GM21529 (cell line): Measurements from ENCODE around the gene TBC1D2B.
"Not testable (repeated sequence)": the region's sequence is repeated elsewhere in the genome, so short reads cannot be mapped to it uniquely, and the experiment has no call there.

Experiments
- ATAC-seq: cut with Tn5 transposase; IDR thresholded peaks from one replicate; pipeline ENCODE4 v1.9.1; 2021; ENCODE audit not compliant: unreplicated experiment

TBC1D2B gene

GRCh38 chr15:77978759-77979145 is 98.8 kb downstream of the TBC1D2B start:
- ATAC-seq = not testable (repeated sequence)

DNA sequence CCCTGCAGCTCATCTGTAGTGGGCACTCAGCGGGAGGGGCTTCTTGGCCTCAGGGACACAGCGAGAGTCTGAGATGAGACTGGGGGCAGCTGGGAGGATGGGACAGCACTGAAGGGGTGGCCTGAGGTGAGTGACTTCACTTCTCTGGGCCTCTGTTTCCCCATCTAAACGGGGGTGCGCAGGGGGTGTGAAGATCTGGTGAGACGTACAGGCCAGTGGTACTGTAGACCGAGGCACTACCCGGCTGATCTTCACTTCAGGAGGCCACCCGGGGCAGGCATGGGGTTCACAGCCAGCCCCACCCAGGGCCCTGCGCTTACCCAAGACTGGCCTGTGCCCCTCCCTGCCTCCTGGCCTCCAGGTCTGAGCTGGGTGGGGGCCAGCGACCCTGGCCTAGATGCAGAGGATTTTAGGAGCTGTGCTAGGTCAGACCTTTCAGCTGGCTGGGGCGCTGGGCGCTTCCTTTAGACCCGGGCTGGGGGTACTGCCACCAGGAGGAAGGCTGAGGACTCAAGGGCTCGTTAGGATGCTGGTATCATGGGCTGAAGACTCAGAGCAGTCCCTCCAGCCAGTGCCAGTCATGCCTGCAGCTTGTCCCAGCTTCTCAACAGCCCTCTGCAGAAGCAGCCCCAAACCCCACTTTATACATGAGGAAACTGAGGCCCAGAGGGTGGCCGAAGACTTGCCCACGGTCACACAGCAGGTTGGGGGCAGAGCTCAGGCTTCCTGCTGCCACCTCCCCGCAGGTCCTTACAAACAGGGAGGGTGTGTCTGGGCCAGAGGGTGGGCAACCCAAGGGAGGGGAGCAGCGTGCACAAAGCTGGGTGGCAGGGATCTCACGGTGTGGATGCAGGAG is 99.4 kb downstream of the TBC1D2B start:
- ATAC-seq = not testable (repeated sequence)

DNA sequence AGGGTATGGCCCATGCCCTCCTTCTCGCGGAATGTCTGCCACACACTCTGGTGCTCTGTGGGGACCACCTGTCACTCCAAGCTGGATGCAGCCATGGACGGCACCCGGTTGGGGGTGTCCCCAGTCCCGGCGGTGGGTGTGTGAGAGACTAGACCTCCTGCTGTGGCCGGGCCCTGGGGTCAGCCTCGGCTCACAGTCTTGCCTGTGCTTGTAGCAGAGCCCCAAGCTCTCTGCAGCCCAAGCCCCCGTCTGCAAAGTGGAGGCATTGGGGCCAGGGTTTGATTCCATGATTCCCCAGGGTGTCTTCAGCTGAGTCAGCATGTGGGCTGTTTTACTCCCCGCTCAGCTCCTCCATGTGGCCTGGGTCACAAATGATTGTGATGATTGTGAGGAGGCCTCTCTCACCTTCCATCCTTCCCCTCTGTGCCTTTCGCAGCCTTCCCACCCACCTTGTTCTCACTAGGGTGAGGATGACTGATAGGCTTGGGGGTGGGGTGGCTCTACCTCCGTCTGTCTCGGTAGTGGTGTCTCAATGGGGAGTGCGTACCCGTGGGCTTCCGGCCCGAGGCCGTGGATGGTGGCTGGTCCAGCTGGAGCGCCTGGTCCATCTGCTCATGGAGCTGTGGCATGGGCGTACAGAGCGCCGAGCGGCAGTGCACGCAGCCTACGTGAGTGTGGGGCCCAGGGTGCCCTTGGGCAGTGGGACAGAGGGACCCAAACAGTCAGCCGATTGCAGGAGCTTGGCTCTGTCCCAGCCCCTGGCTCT is 100.6 kb downstream of the TBC1D2B start:
- ATAC-seq = not testable (repeated sequence)

DNA sequence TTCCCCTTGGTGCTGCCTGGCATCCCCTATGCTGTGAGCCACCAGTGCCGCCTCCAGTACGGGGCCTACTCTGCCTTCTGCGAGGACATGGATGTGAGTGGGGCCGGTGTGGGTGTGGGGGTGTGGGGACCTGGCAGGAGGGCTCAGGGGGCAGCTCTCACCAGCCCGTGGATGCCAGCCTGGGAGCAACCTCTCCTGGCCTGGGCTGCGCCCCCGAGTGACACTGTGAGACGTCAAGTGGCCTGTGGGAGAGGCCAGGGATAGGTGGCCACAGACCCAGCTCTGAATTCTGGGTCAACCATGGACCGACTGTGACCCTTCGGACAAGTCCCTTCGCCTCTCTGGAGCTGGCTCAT is 101.4 kb downstream of the TBC1D2B start:
- ATAC-seq = not testable (repeated sequence)

DNA sequence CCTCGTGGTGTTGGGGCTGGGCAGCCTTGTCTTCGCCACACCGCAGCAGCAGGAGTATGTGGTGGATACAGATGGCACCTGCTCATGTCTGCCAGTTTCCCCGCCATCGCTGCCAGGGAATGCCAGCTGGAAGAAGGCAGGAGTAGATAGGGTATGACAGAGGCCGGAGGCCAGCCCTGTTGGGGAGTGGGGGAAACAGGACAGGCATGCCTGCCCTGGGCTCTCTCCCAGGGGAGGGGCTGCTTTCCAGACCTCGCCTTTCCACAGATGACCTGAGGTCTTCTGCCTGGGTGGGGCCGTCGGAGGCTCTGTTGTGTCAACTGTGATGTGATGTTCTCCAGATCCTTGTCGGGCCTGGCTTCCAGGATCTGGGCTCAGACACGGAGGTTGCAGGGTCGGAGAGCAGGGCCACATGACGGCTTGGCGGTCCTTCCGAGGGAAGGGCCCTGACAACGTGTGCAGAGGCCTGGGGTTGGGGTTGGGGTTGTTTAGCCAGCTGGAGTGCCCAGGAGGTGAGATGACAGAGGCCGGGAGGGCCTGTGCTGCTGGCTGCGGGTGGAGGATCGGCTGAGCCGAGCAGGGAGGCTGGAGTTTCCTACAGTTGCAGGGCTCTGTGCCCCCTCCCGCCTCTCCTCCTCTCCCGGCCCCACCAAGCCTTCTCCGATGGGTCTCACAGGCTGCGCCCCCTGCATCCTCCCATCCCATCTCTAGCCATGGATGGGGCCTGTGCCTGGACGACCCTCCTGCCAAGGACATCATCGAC is 102.0 kb downstream of the TBC1D2B start:
- no peak for ATAC-seq

GRCh38 chr15:77974416-77975331 is 102.8 kb downstream of the TBC1D2B start:
- ATAC-seq = no peak

DNA sequence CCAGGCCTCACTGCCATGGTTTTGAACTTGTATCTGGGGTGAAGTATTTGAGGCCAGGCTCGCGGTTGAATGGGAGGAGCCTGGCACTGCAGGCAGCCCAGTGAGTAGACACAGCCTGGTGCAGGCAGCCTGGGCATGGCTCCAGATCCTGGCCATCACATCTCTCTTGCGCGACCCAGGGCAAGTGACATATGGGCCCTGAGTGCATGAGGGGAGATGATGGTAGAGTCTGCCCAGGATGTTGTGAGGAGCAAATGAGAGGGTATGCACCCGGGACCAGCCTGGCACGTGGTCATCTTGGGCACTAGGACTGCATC is 103.5 kb downstream of the TBC1D2B start:
- ATAC-seq = no peak

- not testable (repeated sequence) for ATAC-seq
These were observed 104.0 kb downstream of the TBC1D2B start for GRCh38 chr15:77973273-77974097.

- ATAC-seq = not testable (repeated sequence)
These were observed 104.8 kb downstream of the TBC1D2B start for GRCh38 chr15:77972706-77973105.

DNA sequence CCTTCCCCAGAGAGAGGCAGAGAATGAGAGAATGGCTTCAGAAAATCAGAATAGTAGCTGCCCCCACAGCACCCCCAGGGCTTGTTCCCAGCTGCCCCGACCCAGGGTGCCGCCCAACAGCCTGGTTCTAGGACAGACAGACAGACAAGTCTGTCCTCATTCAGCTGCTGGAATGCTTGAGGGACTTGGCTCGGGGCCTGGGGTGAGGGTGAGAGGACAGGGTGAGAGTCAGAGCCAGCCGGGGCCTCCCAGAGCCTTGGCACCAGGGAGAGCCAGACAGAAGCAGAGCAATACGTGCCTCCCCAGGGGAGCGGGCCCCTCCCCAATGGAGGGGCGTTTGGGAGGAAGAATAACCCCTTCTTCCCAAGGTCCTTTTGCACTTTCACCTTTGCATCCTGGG is 105.6 kb downstream of the TBC1D2B start:
- ATAC-seq = not testable (repeated sequence)

GRCh38 chr15:77970813-77971360 is 106.6 kb downstream of the TBC1D2B start:
- not testable (repeated sequence) for ATAC-seq

DNA sequence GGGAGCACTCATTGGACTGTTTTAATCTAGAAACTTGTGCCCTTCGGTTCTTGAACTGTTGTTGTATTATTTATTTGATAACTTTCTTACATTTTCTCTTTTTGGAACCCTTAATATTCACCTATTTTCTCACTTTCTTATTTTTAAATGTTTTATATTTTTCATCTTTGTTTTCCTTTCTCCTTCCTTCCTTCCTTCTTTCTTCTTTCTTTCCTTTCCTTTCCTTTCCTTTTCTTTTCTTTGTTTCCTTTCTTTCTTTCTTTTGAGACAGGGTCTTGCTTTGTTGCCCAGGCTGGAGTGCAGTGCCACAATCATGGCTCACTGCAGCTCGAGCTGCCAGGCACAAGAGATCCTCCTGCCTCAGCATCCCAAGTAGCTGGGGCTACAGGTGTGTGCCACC is 108.5 kb downstream of the TBC1D2B start:
- no peak for ATAC-seq

GRCh38 chr15:77967798-77968197 is 109.7 kb downstream of the TBC1D2B start:
- ATAC-seq = no peak

- not testable (repeated sequence) for ATAC-seq
These were observed 110.3 kb downstream of the TBC1D2B start for GRCh38 chr15:77967235-77967615.

DNA sequence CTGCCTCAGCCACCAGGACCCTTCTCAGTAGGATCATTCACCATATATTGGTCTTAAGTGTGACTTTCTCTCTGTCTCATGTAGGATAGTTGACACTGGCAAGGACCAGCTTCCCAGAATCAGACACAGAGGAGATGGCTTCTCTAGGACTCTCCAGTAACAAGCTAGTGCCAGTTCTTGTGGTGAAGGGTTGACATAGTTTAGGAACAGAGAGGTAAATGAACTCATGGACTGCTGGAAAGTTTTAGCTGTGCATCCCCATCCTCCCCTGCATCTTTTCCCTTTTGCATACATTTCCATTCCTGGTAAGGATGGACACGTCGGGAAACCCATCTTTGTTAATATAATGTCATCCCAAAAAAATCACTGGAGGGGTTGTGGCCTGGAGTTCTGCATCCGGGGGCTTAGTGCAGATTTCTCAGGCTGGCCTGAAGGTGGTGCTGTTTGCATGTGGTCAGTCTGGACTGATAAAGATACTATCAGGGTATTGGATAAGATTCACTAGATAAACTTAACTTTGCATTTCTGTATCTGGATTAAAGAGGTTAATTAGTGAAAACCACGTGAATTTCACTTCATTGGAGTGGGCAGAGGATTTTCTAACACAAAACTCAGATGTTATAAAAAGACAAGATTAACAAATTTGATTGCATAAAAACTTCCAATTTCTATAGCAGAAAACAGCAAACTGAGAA is 110.8 kb downstream of the TBC1D2B start:
- ATAC-seq = no peak

DNA sequence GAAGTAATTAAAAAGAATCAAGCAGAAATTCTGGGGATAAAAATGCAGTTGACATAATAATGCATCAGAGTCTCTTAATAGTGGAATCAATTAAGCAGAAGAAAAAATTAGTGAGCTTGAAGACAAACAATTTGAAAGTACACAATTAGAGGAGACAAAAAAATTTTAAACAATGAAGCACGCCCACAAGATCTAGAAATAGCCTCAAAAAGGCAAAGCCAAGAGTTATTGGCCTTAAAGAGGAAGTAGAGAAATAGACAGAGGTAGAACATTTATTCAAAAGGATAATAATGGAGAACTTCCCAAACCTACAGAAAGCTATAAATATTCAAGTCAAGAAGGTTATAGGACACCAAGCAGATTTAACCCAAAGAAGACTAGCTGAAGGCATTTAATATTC is 113.3 kb downstream of the TBC1D2B start:
- ATAC-seq = no peak

DNA sequence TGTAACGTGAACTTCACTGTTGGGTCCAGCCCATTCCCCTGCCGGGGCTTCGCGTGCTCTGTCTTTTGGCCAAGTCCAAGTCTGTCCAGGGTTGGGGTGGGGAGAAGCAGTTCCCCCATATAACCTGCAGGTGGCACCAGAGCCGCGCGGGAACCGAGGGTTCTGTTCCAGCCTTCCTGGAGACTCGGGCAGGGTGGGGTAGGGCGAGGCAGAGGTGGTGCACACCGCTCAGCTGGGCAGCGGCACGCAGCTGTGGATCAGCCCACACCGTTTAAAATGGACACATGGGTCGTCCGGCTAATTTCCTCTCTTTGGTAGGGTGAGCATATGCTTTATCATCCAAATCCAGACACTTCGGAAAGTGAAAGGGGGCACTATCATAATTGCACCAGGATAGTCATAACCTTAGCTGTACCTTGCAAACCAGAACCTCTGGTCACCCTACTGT is 118.1 kb downstream of the TBC1D2B start:
- ATAC-seq = no peak

- ATAC-seq = not testable (repeated sequence)
These were observed 118.6 kb downstream of the TBC1D2B start for GRCh38 chr15:77958716-77959431.
